Caco-2 (cell line): Measurements from ENCODE around the gene SLC43A1. TPM values are rescaled to one million over a fixed set of nuclear protein-coding genes. Genes with fewer than 3 reads are reported as not detected.

Experiments used
- BruUV-seq: library from RNA; stranded (reverse); fragments of 400-500 nt; replicated peaks from 2 replicates; lab custom pipeline; 2021; lab: Mats Ljungman, UMichigan
- CTCF ChIA-PET: fragments of 300-600 bp; sonication (Branson Sonifier 250); formaldehyde crosslinking; loops from one replicate; lab custom pipeline; 2022; ENCODE audit warnings: antibody characterized with exemption; lab: Charles Lee
- POLR2A ChIA-PET: fragments of 300-600 bp; sonication (Branson Sonifier 250); formaldehyde crosslinking; loops from one replicate; lab custom pipeline; 2022; ENCODE audit warnings: antibody characterized with exemption; lab: Charles Lee
- DNase-seq, 2 experiments: peaks; one replicate each; pipeline versions ENCODE4 v3.0.0 to v3.0.0-alpha.2; 2020 to 2022
- H3K27me3 ChIP-seq: replicated peaks from 2 replicates; pipeline ENCODE4 v1.6.0; 2011; ENCODE audit warnings: low read length; ENCODE audit not compliant: control insufficient read depth, insufficient read depth
- H3K36me3 ChIP-seq: 2 replicates; pipeline ENCODE4 v1.5.1; 2011; ENCODE audit warnings: low read length; ENCODE audit not compliant: control insufficient read depth, insufficient read depth
- H3K4me1 ChIP-seq: fragments of 250-450 bp; sonication (Bioruptor Pico); 2 replicates; pipeline ENCODE4 v1.5.1; 2020; ENCODE audit warnings: mild to moderate bottlenecking
- H3K4me3 ChIP-seq: 2 replicates; pipeline ENCODE4 v1.5.1; 2011; ENCODE audit warnings: low read depth, mild to moderate bottlenecking, control low read depth, low read length
- H3K9me3 ChIP-seq: fragments of 250-450 bp; sonication (Bioruptor Pico); 2 replicates; pipeline ENCODE4 v1.5.1; 2020; ENCODE audit warnings: mild to moderate bottlenecking, moderate library complexity
- H3K27ac Mint-ChIP-seq: one replicate; pipeline ENCODE4 v1.8.0; 2022; ENCODE audit warnings: mixed read lengths; ENCODE audit not compliant: unreplicated experiment
- H3K27me3 Mint-ChIP-seq: one replicate; pipeline ENCODE4 v1.8.0; 2022; ENCODE audit warnings: mixed read lengths; ENCODE audit not compliant: insufficient read depth, unreplicated experiment
- H3K36me3 Mint-ChIP-seq: one replicate; pipeline ENCODE4 v1.8.0; 2022; ENCODE audit warnings: mild to moderate bottlenecking, mixed read lengths; ENCODE audit not compliant: insufficient read depth, unreplicated experiment
- H3K4me1 Mint-ChIP-seq: one replicate; pipeline ENCODE4 v1.8.0; 2022; ENCODE audit warnings: low read depth, mixed read lengths; ENCODE audit not compliant: unreplicated experiment
- H3K4me3 Mint-ChIP-seq: one replicate; pipeline ENCODE4 v1.8.0; 2022; ENCODE audit warnings: mild to moderate bottlenecking, moderate library complexity, mixed read lengths; ENCODE audit not compliant: unreplicated experiment
- H3K9me3 Mint-ChIP-seq: one replicate; pipeline ENCODE4 v1.8.0; 2022; ENCODE audit warnings: mixed read lengths; ENCODE audit not compliant: unreplicated experiment
- intact Hi-C: fragments of 100-400 bp; cut with micrococcal nuclease; formaldehyde crosslinking; loops from one replicate; pipeline ENCODE4 v1.10.0; 2022; ENCODE audit not compliant: unreplicated experiment
- total RNA-seq: library from RNA; stranded (reverse); gene quantifications from 2 replicates; pipeline ENCODE4 v1.2.3, GENCODE V29; 2022
- TF ChIP-seq, protein P1 (sequence below), 2 experiments: fragments of 200-600 bp in 1 of 2; IDR thresholded peaks; 1 replicate in 1 of 2; 2 replicates in 1 of 2; pipeline versions ENCODE4 v1.5.1 to v1.8.0; 2011 to 2022; ENCODE audit warnings: antibody characterized with exemption in 1 of 2, control low read depth in 1 of 2, inconsistent platforms in 1 of 2, low read depth in 1 of 2, low read length in 1 of 2, mild to moderate bottlenecking in 1 of 2, moderate library complexity in 1 of 2; ENCODE audit not compliant: insufficient read depth in 1 of 2, severe bottlenecking in 1 of 2, unreplicated experiment in 1 of 2

SLC43A1 gene
- total RNA-seq, 1 experiment from 2014 or later = 71.7 TPM

DNA sequence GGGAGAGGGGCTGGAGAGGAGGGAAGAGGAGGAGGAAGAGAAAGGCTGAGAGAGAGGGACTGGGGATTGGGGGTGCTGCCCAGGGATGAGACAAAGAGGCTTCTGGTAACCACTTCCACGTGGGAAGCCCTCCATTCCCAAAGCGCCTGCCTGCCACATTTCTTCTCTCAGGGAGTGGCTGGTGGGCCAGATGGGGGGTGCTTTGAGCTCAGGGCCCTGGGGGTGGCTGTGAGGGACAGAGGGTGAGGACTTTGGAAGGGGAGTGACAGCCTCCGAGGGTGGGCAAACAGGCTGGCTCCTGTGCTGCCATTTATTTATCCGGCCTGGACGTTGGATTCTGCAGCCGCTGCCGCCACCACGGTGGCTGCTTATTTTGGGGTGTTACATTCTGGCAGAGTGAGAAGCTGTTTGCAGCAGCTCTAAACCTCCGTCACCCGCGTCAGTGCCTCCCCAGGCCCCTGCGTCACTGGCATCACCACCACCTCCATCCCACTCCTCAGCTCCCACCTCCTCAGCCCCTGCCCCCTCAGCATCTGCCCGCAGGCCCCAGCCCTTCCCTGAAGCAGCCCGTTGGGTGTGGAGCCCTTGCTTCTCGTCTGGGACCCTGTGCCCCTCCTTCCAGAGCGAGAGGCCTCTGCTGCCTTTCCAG is 53.5 kb downstream of the SLC43A1 start:
- BruUV-seq = no TSS peak
- H3K27me3 ChIP-seq = peaks cover 3% of the 10 kb centered on the region; the same call in 1 of the 2 replicates
- Mint-ChIP-seq H3K4me3 (peak overlapping the region; percentile 85), H3K27ac (no peak overlapping the region), H3K9me3 (no peaks in the 10 kb centered on the region), H3K4me1 (peaks cover 16% of the 10 kb centered on the region), H3K36me3 (peaks cover 9% of the 10 kb centered on the region), H3K27me3 (peaks cover 15% of the 10 kb centered on the region)
- H3K9me3 ChIP-seq = no peaks in the 10 kb centered on the region
- no peak for DNase-seq
- no peaks in the 10 kb centered on the region for H3K36me3 ChIP-seq
- H3K4me1 ChIP-seq = peaks cover 19% of the 10 kb centered on the region
- TF ChIP-seq, protein P1, sequence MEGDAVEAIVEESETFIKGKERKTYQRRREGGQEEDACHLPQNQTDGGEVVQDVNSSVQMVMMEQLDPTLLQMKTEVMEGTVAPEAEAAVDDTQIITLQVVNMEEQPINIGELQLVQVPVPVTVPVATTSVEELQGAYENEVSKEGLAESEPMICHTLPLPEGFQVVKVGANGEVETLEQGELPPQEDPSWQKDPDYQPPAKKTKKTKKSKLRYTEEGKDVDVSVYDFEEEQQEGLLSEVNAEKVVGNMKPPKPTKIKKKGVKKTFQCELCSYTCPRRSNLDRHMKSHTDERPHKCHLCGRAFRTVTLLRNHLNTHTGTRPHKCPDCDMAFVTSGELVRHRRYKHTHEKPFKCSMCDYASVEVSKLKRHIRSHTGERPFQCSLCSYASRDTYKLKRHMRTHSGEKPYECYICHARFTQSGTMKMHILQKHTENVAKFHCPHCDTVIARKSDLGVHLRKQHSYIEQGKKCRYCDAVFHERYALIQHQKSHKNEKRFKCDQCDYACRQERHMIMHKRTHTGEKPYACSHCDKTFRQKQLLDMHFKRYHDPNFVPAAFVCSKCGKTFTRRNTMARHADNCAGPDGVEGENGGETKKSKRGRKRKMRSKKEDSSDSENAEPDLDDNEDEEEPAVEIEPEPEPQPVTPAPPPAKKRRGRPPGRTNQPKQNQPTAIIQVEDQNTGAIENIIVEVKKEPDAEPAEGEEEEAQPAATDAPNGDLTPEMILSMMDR (IDR thresholded peaks at IDR 0.05; ENCODE audit: insufficient read depth in 1 of 2, low read depth in 1 of 2, low read length in 1 of 2, severe bottlenecking in 1 of 2, unreplicated experiment in 1 of 2) = no peak
- H3K4me3 ChIP-seq = no peak overlapping the region
- intact Hi-C loops = no loop called here
- CTCF ChIA-PET = interaction anchor here (2.0 kb wide), 1 partner anchor 116 kb away, joined by 7 read pairs; no protein-coding TSS in a partner anchor
- POLR2A ChIA-PET = no interaction called here

DNA sequence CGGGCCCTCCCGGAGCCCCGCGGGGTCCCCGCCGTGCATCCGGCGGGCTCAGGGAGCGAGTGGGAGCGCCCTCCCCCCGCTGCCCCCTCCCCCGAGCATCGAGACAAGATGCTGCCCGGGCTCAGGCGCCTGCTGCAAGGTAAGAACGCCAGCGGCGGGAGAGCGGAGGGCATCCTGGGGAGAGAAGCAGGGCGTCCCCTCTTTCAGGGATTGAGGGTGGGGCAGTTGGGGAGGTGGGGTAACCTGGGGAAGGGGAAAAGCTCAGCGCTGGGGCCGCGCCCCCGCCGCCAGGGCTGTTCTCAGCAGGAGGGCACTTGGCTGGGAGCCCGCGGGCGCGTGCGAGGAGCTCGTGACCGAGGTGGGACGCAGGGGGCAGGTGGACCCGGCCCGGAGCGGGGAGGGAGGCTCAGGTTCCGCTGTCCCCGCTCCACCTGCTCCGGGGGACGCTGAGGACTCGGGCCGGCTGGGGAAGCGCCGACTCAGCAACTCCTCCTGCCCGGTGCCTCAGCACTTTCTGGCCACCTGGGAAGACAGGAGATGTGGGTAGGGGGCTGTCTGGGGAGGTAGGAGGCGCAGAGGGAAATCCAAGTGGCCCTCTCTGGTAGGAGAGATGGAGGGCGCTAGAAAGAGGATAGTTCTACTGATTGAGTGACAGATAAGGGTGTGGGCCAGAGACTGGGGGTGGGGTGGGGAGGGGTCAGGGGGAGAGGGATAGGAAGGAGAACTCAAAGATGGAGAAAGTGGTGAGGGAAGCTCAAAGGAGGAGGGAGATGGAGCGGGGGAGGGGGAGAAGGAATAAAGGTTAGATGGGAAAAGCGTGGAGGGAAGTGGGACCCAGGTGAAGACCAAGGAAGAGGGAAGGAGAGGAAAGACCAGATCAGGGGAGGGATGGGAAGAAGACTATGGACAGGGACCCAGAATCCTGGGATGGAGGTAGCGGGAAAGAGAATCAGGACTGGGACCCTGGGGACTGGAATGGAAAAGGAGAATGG is 54.4 kb downstream of the SLC43A1 start:
- CTCF ChIA-PET = interaction anchor here (0.6 to 2.0 kb wide), 14 partner anchors 12 to 183 kb away, joined by 3 to 13 read pairs (median 4); partner anchors contain the start of gene TIMM10
- POLR2A ChIA-PET = interaction anchor here (0.5 to 1.7 kb wide), 2 partner anchors 16 to 1742 kb away, joined by 3 to 4 read pairs; no protein-coding TSS in a partner anchor
- no TSS peak for BruUV-seq

More for the DNA sequence above, 54.4 kb downstream of the SLC43A1 start:
- DNase-seq = no peak
- H3K4me1 ChIP-seq = peaks cover 19% of the 10 kb centered on the region
- H3K9me3 Mint-ChIP-seq = no peaks in the 10 kb centered on the region
- peaks cover 3% of the 10 kb centered on the region; the same call in 1 of the 2 replicates for H3K27me3 ChIP-seq
- H3K36me3 ChIP-seq = no peaks in the 10 kb centered on the region
- TF ChIP-seq, protein P1 (IDR thresholded peaks at IDR 0.05; ENCODE audit: insufficient read depth in 1 of 2, low read depth in 1 of 2, low read length in 1 of 2, severe bottlenecking in 1 of 2, unreplicated experiment in 1 of 2) = no peak
- peaks cover 9% of the 10 kb centered on the region for H3K36me3 Mint-ChIP-seq
- peak overlapping the region; percentile 66 for H3K4me3 ChIP-seq
- no peak overlapping the region for H3K27ac Mint-ChIP-seq
- H3K27me3 Mint-ChIP-seq = peaks cover 15% of the 10 kb centered on the region
- peak overlapping the region; percentile 85 for H3K4me3 Mint-ChIP-seq
- H3K9me3 ChIP-seq = no peaks in the 10 kb centered on the region
- peaks cover 20% of the 10 kb centered on the region for H3K4me1 Mint-ChIP-seq
- intact Hi-C loops = no loop called here
